ENCODE results near the gene CTSS.

- TF ChIP-seq CTCF (conservative IDR thresholded peaks at IDR 0.05; ENCODE audit: low read depth in 2 of 2), result no peak
- no peak for TF ChIP-seq POLR2AphosphoS5 (IDR thresholded peaks at IDR 0.05; ENCODE audit: low read depth)
- TF ChIP-seq EZH2 (IDR thresholded peaks at IDR 0.05; ENCODE audit: low read depth, unreplicated experiment), result no peak
- TF ChIP-seq CREB1 (CRISPR knock-in tag; IDR thresholded peaks at IDR 0.05; ENCODE audit: low read depth), result no peak
Observed at GRCh38 chr1:150724336-150724735, 41.2 kb downstream of the CTSS start.

Data from GM23338 (cell line).